Astrocyte (in vitro differentiated cells and primary cell): Measurements from ENCODE around the gene SLC26A6. TPM values are rescaled to one million over a fixed set of nuclear protein-coding genes. Genes with fewer than 3 reads are reported as not detected.

Experiments
- DNase-seq: peaks from one replicate; pipeline ENCODE4 v3.0.0-alpha.2; 2010; ENCODE audit warnings: low read depth
- FAIRE-seq: peaks from 2 replicates; lab custom pipeline; 2011; peaks lifted over from hg19 to GRCh38; lab: Jason Lieb, UNC
- H2AFZ ChIP-seq: 2 replicates; pipeline ENCODE4 v1.6.0; 2012; ENCODE audit warnings: low read depth, low read length, inconsistent platforms
- H3K27ac ChIP-seq: 2 replicates; pipeline ENCODE4 v1.5.1; 2011; ENCODE audit warnings: low read depth, low read length, inconsistent platforms
- H3K27me3 ChIP-seq: 2 replicates; pipeline ENCODE4 v1.6.0; 2011; ENCODE audit warnings: low read length, inconsistent platforms; ENCODE audit not compliant: insufficient read depth
- H3K36me3 ChIP-seq: 2 replicates; pipeline ENCODE4 v1.5.1; 2011; ENCODE audit warnings: low read length, inconsistent platforms; ENCODE audit not compliant: insufficient read depth
- H3K4me1 ChIP-seq: 2 replicates; pipeline ENCODE4 v1.5.1; 2011; ENCODE audit warnings: low read length, inconsistent platforms; ENCODE audit not compliant: insufficient read depth
- H3K4me2 ChIP-seq: 2 replicates; pipeline ENCODE4 v1.6.0; 2012; ENCODE audit warnings: low read length, inconsistent platforms
- H3K4me3 ChIP-seq: 2 replicates; pipeline ENCODE4 v1.5.1; 2011; ENCODE audit warnings: low read depth, mild to moderate bottlenecking, low read length, inconsistent platforms; ENCODE audit not compliant: insufficient read depth
- H3K79me2 ChIP-seq: 2 replicates; pipeline ENCODE4 v1.6.0; 2012; ENCODE audit warnings: mild to moderate bottlenecking, low read length, inconsistent platforms; ENCODE audit not compliant: insufficient read depth
- H3K9ac ChIP-seq: 2 replicates; pipeline ENCODE4 v1.6.0; 2012; ENCODE audit warnings: mild to moderate bottlenecking, low read length, inconsistent platforms
- H3K9me3 ChIP-seq: 2 replicates; pipeline ENCODE4 v1.5.1; 2012; ENCODE audit warnings: low read depth, mild to moderate bottlenecking, low read length, inconsistent platforms; ENCODE audit not compliant: insufficient read depth
- H4K20me1 ChIP-seq: 2 replicates; pipeline ENCODE4 v1.6.0; 2012; ENCODE audit warnings: low read length, inconsistent platforms; ENCODE audit not compliant: insufficient read depth
- H3K27ac Mint-ChIP-seq: one replicate; pipeline ENCODE4 v1.8.0; 2021; ENCODE audit warnings: mild to moderate bottlenecking, mixed read lengths; ENCODE audit not compliant: unreplicated experiment
- H3K27me3 Mint-ChIP-seq: one replicate; pipeline ENCODE4 v1.8.0; 2021; ENCODE audit warnings: low read depth, mixed read lengths; ENCODE audit not compliant: unreplicated experiment
- H3K36me3 Mint-ChIP-seq: one replicate; pipeline ENCODE4 v1.8.0; 2021; ENCODE audit warnings: low read depth, mixed read lengths; ENCODE audit not compliant: unreplicated experiment
- H3K4me1 Mint-ChIP-seq: one replicate; pipeline ENCODE4 v1.8.0; 2021; ENCODE audit warnings: low read depth, mixed read lengths; ENCODE audit not compliant: unreplicated experiment
- H3K4me3 Mint-ChIP-seq: one replicate; pipeline ENCODE4 v1.8.0; 2021; ENCODE audit warnings: mild to moderate bottlenecking, moderate library complexity, mixed read lengths; ENCODE audit not compliant: unreplicated experiment
- H3K9me3 Mint-ChIP-seq: one replicate; pipeline ENCODE4 v1.8.0; 2021; ENCODE audit warnings: mild to moderate bottlenecking, mixed read lengths; ENCODE audit not compliant: unreplicated experiment
- CTCF ChIP-seq: IDR thresholded peaks from 2 replicates; pipeline ENCODE4 v1.5.1; 2011; ENCODE audit warnings: low read depth, mild to moderate bottlenecking, inconsistent platforms, low read length, moderate library complexity; ENCODE audit not compliant: insufficient read depth
- EZH2 ChIP-seq: IDR thresholded peaks from 2 replicates; pipeline ENCODE4 v1.6.1; 2012; ENCODE audit warnings: mild to moderate bottlenecking, low read length, inconsistent platforms; ENCODE audit not compliant: insufficient read depth
- total RNA-seq: library from RNA; stranded (reverse); gene quantifications from 2 replicates; pipeline ENCODE4 v1.2.1, GENCODE V29; 2021

SLC26A6 gene
- total RNA-seq, 1 donor from 2014 or later = 32.0 TPM

GRCh38 chr3:48601622-48601994, 33.7 kb downstream of the SLC26A6 start:
- Mint-ChIP-seq H3K36me3 (peaks cover 22% of the 10 kb centered on the region), H3K27me3 (no peaks in the 10 kb centered on the region), H3K4me1 (peaks cover 33% of the 10 kb centered on the region), H3K27ac (no peak overlapping the region), H3K9me3 (no peaks in the 10 kb centered on the region), H3K4me3 (no peak overlapping the region)
- Histone ChIP-seq H3K4me2 (no peak overlapping the region), H3K27ac (no peak overlapping the region), H3K27me3 (no peaks in the 10 kb centered on the region), H3K9me3 (no peaks in the 10 kb centered on the region), H3K4me3 (no peak overlapping the region), H3K9ac (no peak overlapping the region), H4K20me1 (peaks cover 32% of the 10 kb centered on the region), H3K4me1 (peaks cover 35% of the 10 kb centered on the region), H3K79me2 (peaks cover 28% of the 10 kb centered on the region), H3K36me3 (peaks cover 57% of the 10 kb centered on the region), H2AFZ (no peak overlapping the region)
- FAIRE-seq (no peak), DNase-seq (no peak)
- no peak for TF ChIP-seq EZH2
- no peak for TF ChIP-seq CTCF

GRCh38 chr3:48600711-48601621, 34.3 kb downstream of the SLC26A6 start:
- TF ChIP-seq EZH2 = no peak
- TF ChIP-seq CTCF = no peak
- H3K27me3 ChIP-seq = no peaks in the 10 kb centered on the region
- peaks cover 31% of the 10 kb centered on the region for H4K20me1 ChIP-seq
- peaks cover 25% of the 10 kb centered on the region for H3K79me2 ChIP-seq
- H3K4me3 ChIP-seq = no peak overlapping the region
- peaks cover 56% of the 10 kb centered on the region for H3K36me3 ChIP-seq
- Mint-ChIP-seq H3K4me1 (peaks cover 40% of the 10 kb centered on the region), H3K27ac (no peak overlapping the region), H3K4me3 (no peak overlapping the region), H3K27me3 (no peaks in the 10 kb centered on the region), H3K9me3 (no peaks in the 10 kb centered on the region), H3K36me3 (peaks cover 22% of the 10 kb centered on the region)
- no peak overlapping the region for H3K9ac ChIP-seq
- H3K4me2 ChIP-seq = no peak overlapping the region
- DNase-seq (no peak), FAIRE-seq (no peak)
- no peak overlapping the region for H2AFZ ChIP-seq
- H3K4me1 ChIP-seq = peaks cover 41% of the 10 kb centered on the region
- H3K27ac ChIP-seq = no peak overlapping the region
- no peaks in the 10 kb centered on the region for H3K9me3 ChIP-seq
